ENCODE results near the gene PRSS21.

PRSS21 gene

GRCh38 chr16:2816751-2817339, at the start of gene PRSS21:
PRSS21 (plus strand) TSS chr16:2817237; CDS start chr16:2817269, 32 bp downstream.
- no peak for DNase-seq (ENCODE audit: low spot score)

GRCh38 chr16:2767891-2768290, 49.1 kb upstream of the PRSS21 start:
- no peak for DNase-seq (ENCODE audit: low spot score)

GRCh38 chr16:2768403-2769089, 48.5 kb upstream of the PRSS21 start:
- DNase-seq (ENCODE audit: low spot score): no peak

GRCh38 chr16:2769100-2769529, 47.9 kb upstream of the PRSS21 start:
- DNase-seq (ENCODE audit: low spot score): no peak

DNA sequence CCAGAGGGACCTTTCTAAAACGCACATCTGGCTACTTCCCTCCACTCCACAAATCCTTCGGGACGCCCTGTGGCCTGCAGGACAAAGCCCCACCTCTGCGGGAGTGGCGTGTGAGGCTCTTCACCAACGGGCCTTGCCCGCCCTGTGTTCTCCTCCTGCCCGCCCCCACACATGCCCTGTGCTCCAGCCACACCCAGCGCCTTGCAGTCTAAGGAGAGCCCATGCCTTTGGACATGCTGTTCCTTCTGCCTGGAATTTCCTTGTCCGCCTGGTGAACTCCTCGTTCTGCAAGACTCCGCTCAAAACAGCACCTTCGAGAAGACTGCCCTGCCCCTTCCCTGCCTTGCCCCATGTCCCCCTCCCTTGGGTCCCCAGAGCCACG, 47.4 kb upstream of the PRSS21 start:
- no peak for DNase-seq (ENCODE audit: low spot score)

DNA sequence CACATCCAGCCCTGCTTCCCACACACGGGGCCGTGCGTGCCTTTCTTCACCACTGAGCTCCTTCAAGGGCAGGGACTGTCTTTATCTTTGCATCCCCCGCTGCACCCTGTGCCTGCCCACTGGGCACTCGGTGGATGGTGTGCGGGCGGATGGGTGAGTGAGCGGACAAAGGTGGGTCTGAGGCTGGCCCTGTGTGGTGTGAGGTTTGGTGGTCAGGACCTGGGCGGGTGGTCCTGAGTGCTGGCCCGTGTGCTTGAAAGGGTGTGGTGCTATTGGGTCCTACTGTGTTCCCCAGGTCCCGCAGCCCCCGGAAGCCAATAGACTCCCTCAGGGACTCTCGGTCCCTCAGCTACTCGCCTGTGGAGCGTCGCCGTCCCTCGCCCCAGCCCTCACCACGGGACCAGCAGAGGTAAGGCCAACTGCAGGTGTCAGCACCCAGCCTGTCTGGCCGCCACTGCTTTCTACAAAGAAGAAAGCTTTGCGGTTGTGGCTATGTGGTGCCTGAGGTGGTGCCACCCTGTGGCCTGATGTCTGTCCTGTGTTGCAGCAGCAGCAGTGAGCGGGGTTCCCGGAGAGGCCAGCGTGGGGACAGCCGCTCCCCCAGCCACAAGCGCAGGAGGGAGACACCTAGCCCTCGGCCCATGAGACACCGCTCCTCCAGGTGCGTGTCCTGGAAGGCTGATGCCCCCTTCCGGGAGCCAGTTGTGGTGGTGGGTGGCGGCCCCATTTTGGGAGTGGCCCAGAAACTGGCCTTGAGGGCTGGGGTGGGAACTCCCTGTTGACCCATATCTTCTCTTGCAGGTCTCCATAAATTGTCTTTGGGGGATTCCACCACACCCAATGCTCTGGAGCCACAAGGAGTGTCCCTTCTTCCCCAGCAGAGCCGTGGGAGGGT, 46.7 kb upstream of the PRSS21 start:
- no peak for DNase-seq (ENCODE audit: low spot score)

GRCh38 chr16:2771496-2772402, 45.3 kb upstream of the PRSS21 start:
- no peak for DNase-seq (ENCODE audit: low spot score)

GRCh38 chr16:2773188-2773968, 43.7 kb upstream of the PRSS21 start:
- DNase-seq (ENCODE audit: low spot score): peak; percentile 19

GRCh38 chr16:2774161-2774891, 42.7 kb upstream of the PRSS21 start:
- DNase-seq (ENCODE audit: low spot score): no peak

- DNase-seq (ENCODE audit: low spot score): no peak
These were observed 41.8 kb upstream of the PRSS21 start for GRCh38 chr16:2775131-2775716.

- no peak for DNase-seq (ENCODE audit: low spot score)
These were observed 41.1 kb upstream of the PRSS21 start for GRCh38 chr16:2775765-2776499.

- no peak for DNase-seq (ENCODE audit: low spot score)
These were observed 40.4 kb upstream of the PRSS21 start for GRCh38 chr16:2776500-2777139.

- peak; percentile 88 for DNase-seq (ENCODE audit: low spot score)
These were observed 39.7 kb upstream of the PRSS21 start, which contains the start of gene ELOB for GRCh38 chr16:2777231-2777902. ELOB (minus strand) TSS chr16:2777280; CDS start chr16:2777239, 41 bp downstream.

GRCh38 chr16:2777903-2778629, 39.0 kb upstream of the PRSS21 start:
- peak; percentile 59 for DNase-seq (ENCODE audit: low spot score)

- no peak for DNase-seq (ENCODE audit: low spot score)
These were observed 38.4 kb upstream of the PRSS21 start for GRCh38 chr16:2778630-2778958.

- DNase-seq (ENCODE audit: low spot score): no peak
These were observed 37.7 kb upstream of the PRSS21 start for GRCh38 chr16:2779151-2779920.
